Neural progenitor cell (in vitro differentiated cells): ENCODE measurements around the gene LGR4. TPM values are rescaled to one million over a fixed set of nuclear protein-coding genes. Genes with fewer than 3 reads are reported as not detected.

Experiments used
- DNase-seq: peaks from one replicate; pipeline ENCODE4 v3.0.0-alpha.2; 2016; ENCODE audit warnings: low spot score
- H2AFZ ChIP-seq: fragments of 200-600 bp; sonication (generic); replicated peaks from 2 replicates; pipeline ENCODE4 v1.6.1; 2016; ENCODE audit warnings: antibody characterized with exemption
- H3F3A ChIP-seq: fragments of 200-600 bp; sonication (generic); 2 replicates; pipeline ENCODE4 v1.6.1; 2016; ENCODE audit warnings: antibody characterized with exemption, low read depth
- H3K27ac ChIP-seq: fragments of 200-600 bp; sonication (generic); 2 replicates; pipeline ENCODE4 v1.5.1; 2016; ENCODE audit warnings: mild to moderate bottlenecking
- H3K27me3 ChIP-seq: fragments of 200-600 bp; sonication (generic); 2 replicates; pipeline ENCODE4 v1.6.1; 2016; ENCODE audit warnings: mild to moderate bottlenecking, moderate library complexity
- H3K36me3 ChIP-seq: fragments of 200-600 bp; sonication (generic); 2 replicates; pipeline ENCODE4 v1.5.1; 2016
- H3K4me1 ChIP-seq: fragments of 200-600 bp; sonication (generic); 2 replicates; pipeline ENCODE4 v1.6.1; 2016; ENCODE audit warnings: mixed run types
- H3K4me2 ChIP-seq: fragments of 200-600 bp; sonication (generic); 2 replicates; pipeline ENCODE4 v1.6.1; 2016
- H3K4me3 ChIP-seq: fragments of 200-600 bp; sonication (generic); 2 replicates; pipeline ENCODE4 v1.5.1; 2016
- H3K79me2 ChIP-seq: fragments of 200-600 bp; sonication (generic); 2 replicates; pipeline ENCODE4 v1.6.1; 2016; ENCODE audit warnings: low read depth
- H3K9ac ChIP-seq: fragments of 200-600 bp; sonication (generic); 2 replicates; pipeline ENCODE4 v1.6.1; 2016
- H3K9me3 ChIP-seq: fragments of 200-600 bp; sonication (generic); 2 replicates; pipeline ENCODE4 v1.5.1; 2016; ENCODE audit warnings: low read depth
- H4K20me1 ChIP-seq: fragments of 200-600 bp; sonication (generic); 2 replicates; pipeline ENCODE4 v1.6.1; 2016; ENCODE audit warnings: low read depth
- H3K27ac Mint-ChIP-seq: 3 replicates; pipeline ENCODE4 v1.8.0; 2021; ENCODE audit warnings: mixed read lengths
- H3K27me3 Mint-ChIP-seq: 2 replicates; pipeline ENCODE4 v1.8.0; 2022; ENCODE audit warnings: low read depth, mild to moderate bottlenecking, inconsistent platforms, moderate library complexity, mixed read lengths; ENCODE audit not compliant: insufficient read depth
- H3K36me3 Mint-ChIP-seq: 3 replicates; pipeline ENCODE4 v1.8.0; 2021; ENCODE audit warnings: mixed read lengths
- H3K4me1 Mint-ChIP-seq: 3 replicates; pipeline ENCODE4 v1.8.0; 2021; ENCODE audit warnings: mixed read lengths
- H3K4me3 Mint-ChIP-seq: 3 replicates; pipeline ENCODE4 v1.8.0; 2021; ENCODE audit warnings: mild to moderate bottlenecking, moderate library complexity, mixed read lengths
- H3K9me3 Mint-ChIP-seq: 3 replicates; pipeline ENCODE4 v1.8.0; 2020; ENCODE audit warnings: mixed read lengths
- EZH2 ChIP-seq: fragments of 200-600 bp; sonication (generic); IDR thresholded peaks from 2 replicates; pipeline ENCODE4 v1.6.1; 2017; ENCODE audit warnings: antibody characterized with exemption, mild to moderate bottlenecking, moderate library complexity
- EZH2phosphoT487 ChIP-seq: fragments of 200-600 bp; sonication (generic); IDR thresholded peaks from 2 replicates; pipeline ENCODE4 v1.6.1; 2017; ENCODE audit warnings: antibody characterized with exemption
- total RNA-seq: library from RNA; depleted of rRNA; stranded (reverse); fragments of >200 nt; gene quantifications from 2 replicates; pipeline ENCODE4 v1.2.3, GENCODE V29; 2015; ENCODE audit warnings: low replicate concordance
- TF ChIP-seq, protein P1 (sequence below): fragments of 200-600 bp; sonication (generic); IDR thresholded peaks from 2 replicates; pipeline ENCODE4 v1.5.1; 2017; ENCODE audit warnings: antibody characterized with exemption, mild to moderate bottlenecking

Gene LGR4
- total RNA-seq, 1 donor from 2014 or later, result 274 TPM

DNA sequence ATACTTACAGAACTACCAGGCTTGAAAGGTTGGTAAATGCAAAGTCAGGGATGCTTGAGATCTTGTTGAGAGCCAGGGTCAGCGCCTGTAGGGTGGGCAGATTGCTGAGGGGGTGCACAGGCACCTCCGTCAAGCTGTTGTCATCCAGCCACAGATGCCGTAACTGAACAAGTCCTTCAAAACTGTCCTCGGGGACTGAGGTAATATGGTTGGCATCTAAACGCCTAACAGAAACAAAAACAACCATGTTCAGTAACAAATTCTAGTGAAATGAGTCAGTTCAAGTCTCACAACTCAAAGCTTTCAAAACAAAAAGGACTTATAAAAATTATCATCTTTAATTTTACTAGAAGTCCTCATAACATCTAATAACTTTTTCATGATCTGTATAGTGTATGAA, 87.3 kb downstream of the LGR4 start:
- Histone ChIP-seq H3K4me3 (no peak overlapping the region), H2AFZ (no peak overlapping the region), H3K36me3 (peaks cover 55% of the 10 kb centered on the region), H3K4me1 (peaks cover 47% of the 10 kb centered on the region), H3F3A (peaks cover 56% of the 10 kb centered on the region), H3K79me2 (peaks cover 97% of the 10 kb centered on the region), H3K27me3 (no peaks in the 10 kb centered on the region), H3K9ac (no peak overlapping the region), H4K20me1 (peaks cover 24% of the 10 kb centered on the region), H3K4me2 (no peak overlapping the region), H3K9me3 (no peaks in the 10 kb centered on the region), H3K27ac (no peak overlapping the region)
- H3K27me3 Mint-ChIP-seq, result no peaks in the 10 kb centered on the region
- no peak overlapping the region for H3K27ac Mint-ChIP-seq
- peaks cover 32% of the 10 kb centered on the region for H3K4me1 Mint-ChIP-seq
- H3K36me3 Mint-ChIP-seq, result peaks cover 10% of the 10 kb centered on the region
- TF ChIP-seq EZH2phosphoT487 (no peak), EZH2 (no peak)
- TF ChIP-seq, protein P1, sequence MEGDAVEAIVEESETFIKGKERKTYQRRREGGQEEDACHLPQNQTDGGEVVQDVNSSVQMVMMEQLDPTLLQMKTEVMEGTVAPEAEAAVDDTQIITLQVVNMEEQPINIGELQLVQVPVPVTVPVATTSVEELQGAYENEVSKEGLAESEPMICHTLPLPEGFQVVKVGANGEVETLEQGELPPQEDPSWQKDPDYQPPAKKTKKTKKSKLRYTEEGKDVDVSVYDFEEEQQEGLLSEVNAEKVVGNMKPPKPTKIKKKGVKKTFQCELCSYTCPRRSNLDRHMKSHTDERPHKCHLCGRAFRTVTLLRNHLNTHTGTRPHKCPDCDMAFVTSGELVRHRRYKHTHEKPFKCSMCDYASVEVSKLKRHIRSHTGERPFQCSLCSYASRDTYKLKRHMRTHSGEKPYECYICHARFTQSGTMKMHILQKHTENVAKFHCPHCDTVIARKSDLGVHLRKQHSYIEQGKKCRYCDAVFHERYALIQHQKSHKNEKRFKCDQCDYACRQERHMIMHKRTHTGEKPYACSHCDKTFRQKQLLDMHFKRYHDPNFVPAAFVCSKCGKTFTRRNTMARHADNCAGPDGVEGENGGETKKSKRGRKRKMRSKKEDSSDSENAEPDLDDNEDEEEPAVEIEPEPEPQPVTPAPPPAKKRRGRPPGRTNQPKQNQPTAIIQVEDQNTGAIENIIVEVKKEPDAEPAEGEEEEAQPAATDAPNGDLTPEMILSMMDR, result no peak
- no peaks in the 10 kb centered on the region for H3K9me3 Mint-ChIP-seq
- no peak for DNase-seq
- H3K4me3 Mint-ChIP-seq, result no peak overlapping the region

DNA sequence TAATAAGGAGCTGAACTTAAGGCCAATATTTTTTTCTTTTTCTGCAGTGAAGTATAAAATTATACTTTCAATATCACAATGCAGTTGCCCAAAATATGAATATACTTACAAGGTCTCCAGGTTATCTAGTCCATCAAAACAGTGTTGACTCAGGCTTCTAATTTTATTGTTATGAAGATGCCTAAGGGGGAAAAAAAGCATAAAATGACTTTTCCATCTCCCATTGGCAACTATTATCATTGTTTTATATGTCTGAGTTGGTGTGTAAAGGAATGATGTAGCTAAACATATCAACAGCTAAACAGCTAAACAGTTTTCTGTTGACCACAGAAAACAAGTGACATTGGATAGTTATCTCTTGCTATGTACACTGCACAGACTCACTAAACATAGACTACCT, 88.4 kb downstream of the LGR4 start:
- H3K27me3 Mint-ChIP-seq, result no peaks in the 10 kb centered on the region
- peaks cover 32% of the 10 kb centered on the region for H3K4me1 Mint-ChIP-seq
- no peaks in the 10 kb centered on the region for H3K27me3 ChIP-seq

DNA sequence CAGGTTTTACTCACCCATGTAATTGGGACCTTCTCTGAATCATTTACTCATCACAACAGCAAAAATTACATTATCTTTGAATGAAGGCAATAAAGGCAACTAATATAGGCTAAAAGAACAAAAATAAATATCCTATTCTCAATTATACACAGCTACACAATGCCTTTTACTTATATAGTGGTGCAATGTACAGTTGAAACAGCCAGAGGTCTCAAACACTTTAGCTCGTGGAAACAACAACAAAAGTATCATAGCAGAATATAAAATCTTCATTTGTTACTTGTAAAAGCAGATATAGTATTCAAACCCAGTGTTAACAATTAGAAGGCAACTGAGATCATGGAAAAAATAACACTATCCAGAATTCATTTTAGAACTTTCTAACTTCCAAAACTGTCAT, 88.9 kb downstream of the LGR4 start:
- no peak overlapping the region for H3K4me2 ChIP-seq
- peaks cover 91% of the 10 kb centered on the region for H3K79me2 ChIP-seq
- Mint-ChIP-seq H3K27ac (no peak overlapping the region), H3K27me3 (no peaks in the 10 kb centered on the region), H3K4me3 (no peak overlapping the region), H3K4me1 (peaks cover 29% of the 10 kb centered on the region), H3K36me3 (peaks cover 16% of the 10 kb centered on the region), H3K9me3 (no peaks in the 10 kb centered on the region)
- peak overlapping the region; percentile 69 for H3K27ac ChIP-seq
- peaks cover 54% of the 10 kb centered on the region for H3K36me3 ChIP-seq
- H3K9ac ChIP-seq, result no peak overlapping the region
- H3K27me3 ChIP-seq, result no peaks in the 10 kb centered on the region
- H3K4me1 ChIP-seq, result peaks cover 36% of the 10 kb centered on the region
- H3K4me3 ChIP-seq, result no peak overlapping the region
- H4K20me1 ChIP-seq, result peaks cover 36% of the 10 kb centered on the region
- TF ChIP-seq EZH2phosphoT487, result no peak
- TF ChIP-seq, protein P1, result no peak
- TF ChIP-seq EZH2, result no peak
- peaks cover 54% of the 10 kb centered on the region for H3F3A ChIP-seq
- no peak overlapping the region for H2AFZ ChIP-seq
- no peak for DNase-seq
- no peaks in the 10 kb centered on the region for H3K9me3 ChIP-seq

More for the DNA sequence above, 88.4 kb downstream of the LGR4 start:
- H3K4me3 ChIP-seq, result no peak overlapping the region
- peaks cover 54% of the 10 kb centered on the region for H3F3A ChIP-seq
- no peak overlapping the region for H3K4me2 ChIP-seq
- H3K9me3 Mint-ChIP-seq, result no peaks in the 10 kb centered on the region
- peaks cover 42% of the 10 kb centered on the region for H3K4me1 ChIP-seq
- no peak overlapping the region for H2AFZ ChIP-seq
- H3K27ac Mint-ChIP-seq, result no peak overlapping the region
- peaks cover 12% of the 10 kb centered on the region for H3K36me3 Mint-ChIP-seq
- no peaks in the 10 kb centered on the region for H3K9me3 ChIP-seq
- TF ChIP-seq EZH2 (no peak), EZH2phosphoT487 (no peak)
- TF ChIP-seq, protein P1, result no peak
- peaks cover 97% of the 10 kb centered on the region for H3K79me2 ChIP-seq
- H3K27ac ChIP-seq, result peak overlapping the region; percentile 69
- no peak for DNase-seq
- H3K9ac ChIP-seq, result no peak overlapping the region
- peaks cover 30% of the 10 kb centered on the region for H4K20me1 ChIP-seq
- H3K4me3 Mint-ChIP-seq, result no peak overlapping the region
- peaks cover 53% of the 10 kb centered on the region for H3K36me3 ChIP-seq
